IPS-18a (cell line): ENCODE measurements around the gene KLHL33.

Experiments
- H3K27ac ChIP-seq: one replicate; pipeline ENCODE4 v1.5.1; 2013; ENCODE audit warnings: low read length
- H3K27me3 ChIP-seq: one replicate; pipeline ENCODE4 v1.6.1; 2013; ENCODE audit warnings: mild to moderate bottlenecking, low read length; ENCODE audit not compliant: control insufficient read depth, insufficient read depth
- H3K36me3 ChIP-seq: one replicate; pipeline ENCODE4 v1.6.1; 2013; ENCODE audit warnings: low read depth, low read length; ENCODE audit not compliant: control insufficient read depth
- H3K4me1 ChIP-seq: one replicate; pipeline ENCODE4 v1.6.1; 2013; ENCODE audit warnings: low read depth, low read length; ENCODE audit not compliant: control insufficient read depth
- H3K4me3 ChIP-seq: one replicate; pipeline ENCODE4 v1.5.1; 2013; ENCODE audit warnings: low read length
- H3K9ac ChIP-seq: one replicate; pipeline ENCODE4 v1.6.1; 2013; ENCODE audit warnings: mild to moderate bottlenecking, low read length, moderate library complexity
- H3K9me3 ChIP-seq: one replicate; pipeline ENCODE4 v1.6.1; 2013; ENCODE audit warnings: low read depth, low read length; ENCODE audit not compliant: control insufficient read depth

Gene KLHL33

GRCh38 chr14:20440882-20441281 lies 4.9 kb upstream of the KLHL33 start:
- no peaks in the 10 kb centered on the region for H3K4me1 ChIP-seq
- H3K27me3 ChIP-seq = no peaks in the 10 kb centered on the region
- H3K36me3 ChIP-seq = peaks cover 8% of the 10 kb centered on the region
- H3K4me3 ChIP-seq = no peak overlapping the region
- H3K9ac ChIP-seq = no peak overlapping the region
- H3K27ac ChIP-seq = no peak overlapping the region
- H3K9me3 ChIP-seq = no peaks in the 10 kb centered on the region

GRCh38 chr14:20440465-20440864 lies 4.5 kb upstream of the KLHL33 start:
- H3K4me1 ChIP-seq = no peaks in the 10 kb centered on the region
- H3K36me3 ChIP-seq = peaks cover 3% of the 10 kb centered on the region
- no peaks in the 10 kb centered on the region for H3K27me3 ChIP-seq
- H3K27ac ChIP-seq = no peak overlapping the region
- H3K4me3 ChIP-seq = no peak overlapping the region
- no peaks in the 10 kb centered on the region for H3K9me3 ChIP-seq
- H3K9ac ChIP-seq = no peak overlapping the region

GRCh38 chr14:20438664-20439063 lies 2.7 kb upstream of the KLHL33 start:
- no peaks in the 10 kb centered on the region for H3K36me3 ChIP-seq
- H3K27me3 ChIP-seq = no peaks in the 10 kb centered on the region
- no peak overlapping the region for H3K4me3 ChIP-seq
- no peak overlapping the region for H3K27ac ChIP-seq
- no peak overlapping the region for H3K9ac ChIP-seq
- no peaks in the 10 kb centered on the region for H3K9me3 ChIP-seq
- no peaks in the 10 kb centered on the region for H3K4me1 ChIP-seq

- Histone ChIP-seq H3K9ac (no peak overlapping the region), H3K27me3 (no peaks in the 10 kb centered on the region), H3K36me3 (no peaks in the 10 kb centered on the region), H3K4me1 (no peaks in the 10 kb centered on the region), H3K9me3 (no peaks in the 10 kb centered on the region), H3K4me3 (no peak overlapping the region), H3K27ac (no peak overlapping the region)
Measured at GRCh38 chr14:20436363-20436755, 393 bp upstream of the KLHL33 start.

GRCh38 chr14:20434701-20435581 lies 1.0 kb downstream of the KLHL33 start:
- Histone ChIP-seq H3K9ac (no peak overlapping the region), H3K36me3 (no peaks in the 10 kb centered on the region), H3K27me3 (no peaks in the 10 kb centered on the region), H3K4me3 (no peak overlapping the region), H3K9me3 (no peaks in the 10 kb centered on the region), H3K27ac (no peak overlapping the region), H3K4me1 (no peaks in the 10 kb centered on the region)

- Histone ChIP-seq H3K27ac (no peak overlapping the region), H3K4me3 (no peak overlapping the region), H3K36me3 (no peaks in the 10 kb centered on the region), H3K27me3 (no peaks in the 10 kb centered on the region), H3K9me3 (no peaks in the 10 kb centered on the region), H3K9ac (no peak overlapping the region), H3K4me1 (no peaks in the 10 kb centered on the region)
Measured at GRCh38 chr14:20429801-20430669, 5.9 kb downstream of the KLHL33 start.

GRCh38 chr14:20428802-20429201 lies 7.2 kb downstream of the KLHL33 start:
- no peak overlapping the region for H3K27ac ChIP-seq
- H3K9ac ChIP-seq = no peak overlapping the region
- no peaks in the 10 kb centered on the region for H3K4me1 ChIP-seq
- H3K36me3 ChIP-seq = no peaks in the 10 kb centered on the region
- H3K4me3 ChIP-seq = no peak overlapping the region
- H3K9me3 ChIP-seq = no peaks in the 10 kb centered on the region
- H3K27me3 ChIP-seq = no peaks in the 10 kb centered on the region

GRCh38 chr14:20428010-20428365 lies 8.0 kb downstream of the KLHL33 start:
- Histone ChIP-seq H3K9me3 (no peaks in the 10 kb centered on the region), H3K4me3 (no peak overlapping the region), H3K9ac (no peak overlapping the region), H3K27ac (no peak overlapping the region), H3K4me1 (no peaks in the 10 kb centered on the region), H3K36me3 (no peaks in the 10 kb centered on the region), H3K27me3 (no peaks in the 10 kb centered on the region)

GRCh38 chr14:20427231-20428009 lies 8.5 kb downstream of the KLHL33 start:
- H3K27ac ChIP-seq = no peak overlapping the region
- no peaks in the 10 kb centered on the region for H3K36me3 ChIP-seq
- H3K4me1 ChIP-seq = no peaks in the 10 kb centered on the region
- no peaks in the 10 kb centered on the region for H3K27me3 ChIP-seq
- no peaks in the 10 kb centered on the region for H3K9me3 ChIP-seq
- no peak overlapping the region for H3K9ac ChIP-seq
- H3K4me3 ChIP-seq = no peak overlapping the region

GRCh38 chr14:20424851-20425250 lies 11.1 kb downstream of the KLHL33 start:
- H3K27ac ChIP-seq = no peak overlapping the region
- H3K9me3 ChIP-seq = no peaks in the 10 kb centered on the region
- H3K36me3 ChIP-seq = no peaks in the 10 kb centered on the region
- H3K9ac ChIP-seq = no peak overlapping the region
- H3K27me3 ChIP-seq = no peaks in the 10 kb centered on the region
- H3K4me3 ChIP-seq = no peak overlapping the region
- peaks cover 5% of the 10 kb centered on the region for H3K4me1 ChIP-seq

- Histone ChIP-seq H3K27me3 (no peaks in the 10 kb centered on the region), H3K4me1 (peaks cover 5% of the 10 kb centered on the region), H3K9ac (no peak overlapping the region), H3K4me3 (no peak overlapping the region), H3K36me3 (no peaks in the 10 kb centered on the region), H3K9me3 (no peaks in the 10 kb centered on the region), H3K27ac (no peak overlapping the region)
Measured at GRCh38 chr14:20422886-20423285, 13.1 kb downstream of the KLHL33 start.
